Measurements from ENCODE around the gene MESP1. TPM values are rescaled to one million over a fixed set of nuclear protein-coding genes. Genes with fewer than 3 reads are reported as not detected.

Gene MESP1
- total and polyA plus RNA-seq, 7 experiments from 2014 or later, result 0.17 to 1.2 (median 0.38) TPM; not detected in 2

DNA sequence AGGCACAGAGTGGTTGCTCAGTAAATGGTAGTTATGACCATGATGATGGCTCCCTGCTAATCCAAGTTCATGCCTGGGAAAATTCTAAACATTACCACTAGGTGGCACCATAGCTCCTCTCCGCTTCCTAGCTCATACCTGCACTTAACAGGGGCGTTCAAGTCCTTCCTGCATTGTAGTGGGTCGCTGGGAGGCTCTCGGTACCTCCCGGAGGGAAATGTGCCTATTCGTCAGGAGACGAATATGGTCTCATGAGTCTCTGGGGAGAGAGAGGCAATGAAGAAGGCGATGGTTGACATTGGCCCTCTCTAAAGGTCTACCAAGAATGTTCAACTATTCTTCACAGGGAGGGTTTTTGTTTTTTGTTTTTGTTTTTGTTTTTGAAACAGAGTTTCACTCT, 10.9 kb downstream of the MESP1 start:
- ChIA-PET POLR2A (no interaction called here), CTCF (interaction anchor here (0.6 to 1.8 kb wide), 12 partner anchors 14 to 1195 kb away, joined by 3 to 17 read pairs (median 3); partner anchors contain the start of gene UNC45A)
- no peaks in the 10 kb centered on the region for H3K36me3 ChIP-seq (ENCODE audit: control insufficient read depth in 2 of 3, insufficient read depth in 3 of 3, low read length in 3 of 3)
- intact Hi-C loops (cut with micrococcal nuclease), result loop anchor here (1.0 to 5.0 kb wide), 6 partner anchors 135 to 546 kb away; no protein-coding TSS in a partner anchor
- no peaks in the 10 kb centered on the region for H3K9me3 ChIP-seq (ENCODE audit: control insufficient read depth in 2 of 3, low read length in 3 of 3)
- H3K4me3 ChIP-seq (ENCODE audit: low read length), result no peak overlapping the region
- H3K4me1 ChIP-seq (ENCODE audit: control insufficient read depth in 2 of 2, insufficient read depth in 2 of 2, low read length in 2 of 2), result no peaks in the 10 kb centered on the region
- peak in 7 of 9 donors; percentile 51 to 75 (median 64) for DNase-seq
- Mint-ChIP-seq H3K4me3 (peak overlapping the region in 1 of 10 donors; percentile 25), H3K4me1 (peaks cover 0 to 4% (median 1%) of the 10 kb centered on the region in 7 donors), H3K36me3 (no peaks in the 10 kb centered on the region), H3K27me3 (peaks cover 0 to 24% (median 9%) of the 10 kb centered on the region in 5 donors), H3K27ac (no peak overlapping the region), H3K9me3 (no peaks in the 10 kb centered on the region)
- ATAC-seq, result peak; percentile 90
- H3K27me3 ChIP-seq (ENCODE audit: control insufficient read depth in 2 of 2, insufficient read depth in 2 of 2, low read length in 2 of 2), result no peaks in the 10 kb centered on the region
- H3K27ac ChIP-seq (ENCODE audit: low read depth, low read length), result no peak overlapping the region

DNA sequence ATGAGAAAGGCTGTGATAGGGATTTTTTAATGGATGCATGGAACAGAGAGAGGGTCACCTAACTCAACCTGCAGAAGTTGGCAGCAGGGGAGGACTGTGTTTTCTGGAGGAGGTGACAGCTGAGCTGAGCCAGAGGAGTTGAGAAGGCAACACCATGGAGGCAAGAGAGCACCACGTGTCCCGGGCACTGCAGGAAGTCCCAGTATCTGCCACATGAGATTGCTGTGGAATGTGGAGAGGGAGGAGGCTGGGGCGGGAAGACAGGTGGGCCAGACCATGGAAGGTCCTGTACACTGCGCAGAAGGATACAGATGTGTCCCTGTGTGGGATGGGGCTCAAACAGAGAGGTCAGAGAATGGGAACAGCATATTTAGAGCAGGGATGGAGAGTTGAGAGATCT, 15.3 kb downstream of the MESP1 start:
- CTCF ChIA-PET, result no interaction called here
- Histone ChIP-seq H3K27ac (ENCODE audit: low read depth, low read length) (no peak overlapping the region), H3K4me3 (ENCODE audit: low read length) (no peak overlapping the region), H3K4me1 (ENCODE audit: control insufficient read depth in 2 of 2, insufficient read depth in 2 of 2, low read length in 2 of 2) (no peaks in the 10 kb centered on the region), H3K36me3 (ENCODE audit: control insufficient read depth in 2 of 3, insufficient read depth in 3 of 3, low read length in 3 of 3) (no peaks in the 10 kb centered on the region), H3K9me3 (ENCODE audit: control insufficient read depth in 2 of 3, low read length in 3 of 3) (no peaks in the 10 kb centered on the region), H3K27me3 (ENCODE audit: control insufficient read depth in 2 of 2, insufficient read depth in 2 of 2, low read length in 2 of 2) (no peaks in the 10 kb centered on the region)
- Mint-ChIP-seq H3K27ac (no peak overlapping the region), H3K27me3 (peaks cover 0 to 34% (median 25%) of the 10 kb centered on the region in 5 donors), H3K9me3 (peaks cover 0 to 3% (median 0%) of the 10 kb centered on the region in 11 donors), H3K36me3 (no peaks in the 10 kb centered on the region), H3K4me1 (peaks cover 0 to 4% (median 1%) of the 10 kb centered on the region in 7 donors), H3K4me3 (no peak overlapping the region)
- intact Hi-C loops (cut with micrococcal nuclease), result no loop called here
- ATAC-seq (no peak), DNase-seq (no peak)
- POLR2A ChIA-PET, result interaction anchor here (0.6 kb wide), 1 partner anchor 138 kb away, joined by 5 read pairs; no protein-coding TSS in a partner anchor

GRCh38 chr15:89732451-89733172, 18.4 kb downstream of the MESP1 start:
- H3K4me3 ChIP-seq (ENCODE audit: low read length), result no peak overlapping the region
- ChIA-PET CTCF (interaction anchor here (0.6 to 1.2 kb wide), 3 partner anchors 9 to 417 kb away, joined by 3 read pairs; no protein-coding TSS in a partner anchor), POLR2A (no interaction called here)
- DNase-seq, result no peak
- no peaks in the 10 kb centered on the region for H3K36me3 ChIP-seq (ENCODE audit: control insufficient read depth in 2 of 3, insufficient read depth in 3 of 3, low read length in 3 of 3)
- Mint-ChIP-seq H3K4me1 (peaks cover 0 to 4% (median 0%) of the 10 kb centered on the region in 7 donors), H3K4me3 (no peak overlapping the region), H3K27me3 (peaks cover 0 to 31% (median 26%) of the 10 kb centered on the region in 5 donors), H3K27ac (no peak overlapping the region), H3K36me3 (no peaks in the 10 kb centered on the region), H3K9me3 (peaks cover 0 to 3% (median 0%) of the 10 kb centered on the region in 11 donors)
- no peaks in the 10 kb centered on the region for H3K9me3 ChIP-seq (ENCODE audit: control insufficient read depth in 2 of 3, low read length in 3 of 3)
- no peaks in the 10 kb centered on the region for H3K4me1 ChIP-seq (ENCODE audit: control insufficient read depth in 2 of 2, insufficient read depth in 2 of 2, low read length in 2 of 2)
- no peak overlapping the region for H3K27ac ChIP-seq (ENCODE audit: low read depth, low read length)
- ATAC-seq, result no peak
- intact Hi-C loops (cut with micrococcal nuclease), result no loop called here
- no peaks in the 10 kb centered on the region for H3K27me3 ChIP-seq (ENCODE audit: control insufficient read depth in 2 of 2, insufficient read depth in 2 of 2, low read length in 2 of 2)

DNA sequence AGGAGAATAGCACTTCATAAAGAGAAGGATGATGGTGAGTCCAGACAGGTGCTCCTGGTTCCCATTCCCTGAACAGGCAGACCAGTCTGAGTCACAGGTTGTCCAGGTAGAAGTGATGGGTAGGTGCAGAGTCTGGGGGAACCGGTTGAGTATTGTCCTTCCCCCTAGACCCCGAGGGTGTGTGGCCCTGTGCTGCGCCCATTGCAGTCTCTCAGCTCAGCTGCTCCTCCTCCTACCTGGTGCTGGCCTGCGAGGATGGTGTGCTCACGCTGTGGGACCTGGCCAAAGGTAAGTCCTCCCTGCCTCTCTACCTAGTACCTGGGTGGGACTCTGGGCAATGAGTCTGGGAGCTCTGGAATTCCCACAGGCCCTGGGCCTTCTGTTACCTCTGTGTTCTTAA, 19.8 kb downstream of the MESP1 start:
- CTCF ChIA-PET, result interaction anchor here (0.6 to 1.2 kb wide), 2 partner anchors 10 to 143 kb away, joined by 3 read pairs; no protein-coding TSS in a partner anchor
- Histone ChIP-seq H3K36me3 (ENCODE audit: control insufficient read depth in 2 of 3, insufficient read depth in 3 of 3, low read length in 3 of 3) (no peaks in the 10 kb centered on the region), H3K4me1 (ENCODE audit: control insufficient read depth in 2 of 2, insufficient read depth in 2 of 2, low read length in 2 of 2) (no peaks in the 10 kb centered on the region), H3K9me3 (ENCODE audit: control insufficient read depth in 2 of 3, low read length in 3 of 3) (no peaks in the 10 kb centered on the region), H3K27ac (ENCODE audit: low read depth, low read length) (no peak overlapping the region), H3K4me3 (ENCODE audit: low read length) (no peak overlapping the region), H3K27me3 (ENCODE audit: control insufficient read depth in 2 of 2, insufficient read depth in 2 of 2, low read length in 2 of 2) (no peaks in the 10 kb centered on the region)
- Mint-ChIP-seq H3K27me3 (peaks cover 0 to 33% (median 18%) of the 10 kb centered on the region in 5 donors), H3K9me3 (peaks cover 0 to 3% (median 0%) of the 10 kb centered on the region in 11 donors), H3K36me3 (no peaks in the 10 kb centered on the region), H3K4me3 (no peak overlapping the region), H3K27ac (no peak overlapping the region), H3K4me1 (peaks cover 0 to 2% (median 0%) of the 10 kb centered on the region in 7 donors)
- POLR2A ChIA-PET, result no interaction called here
- ATAC-seq (no peak), DNase-seq (no peak)
- intact Hi-C loops (cut with micrococcal nuclease), result no loop called here

- H3K27ac Mint-ChIP-seq, result no peak overlapping the region
- ChIA-PET CTCF (no interaction called here), POLR2A (no interaction called here)
- no peak overlapping the region for H3K27ac ChIP-seq (ENCODE audit: low read depth, low read length)
- H3K4me3 Mint-ChIP-seq, result no peak overlapping the region
- intact Hi-C loops (cut with micrococcal nuclease), result no loop called here
- H3K4me3 ChIP-seq (ENCODE audit: low read length), result no peak overlapping the region
- no peaks in the 10 kb centered on the region for H3K4me1 ChIP-seq (ENCODE audit: control insufficient read depth in 2 of 2, insufficient read depth in 2 of 2, low read length in 2 of 2)
- no peaks in the 10 kb centered on the region for H3K9me3 ChIP-seq (ENCODE audit: control insufficient read depth in 2 of 3, low read length in 3 of 3)
- no peak for ATAC-seq
- peaks cover 0 to 12% (median 0%) of the 10 kb centered on the region in 5 donors for H3K27me3 Mint-ChIP-seq
- no peaks in the 10 kb centered on the region for H3K4me1 Mint-ChIP-seq
- no peaks in the 10 kb centered on the region for H3K36me3 ChIP-seq (ENCODE audit: control insufficient read depth in 2 of 3, insufficient read depth in 3 of 3, low read length in 3 of 3)
- H3K36me3 Mint-ChIP-seq, result peaks cover 0 to 4% (median 0%) of the 10 kb centered on the region in 5 donors
- no peaks in the 10 kb centered on the region for H3K27me3 ChIP-seq (ENCODE audit: control insufficient read depth in 2 of 2, insufficient read depth in 2 of 2, low read length in 2 of 2)
- DNase-seq, result no peak
- peaks cover 0 to 7% (median 0%) of the 10 kb centered on the region in 11 donors for H3K9me3 Mint-ChIP-seq
Measured at GRCh38 chr15:89728254-89728653, 22.8 kb downstream of the MESP1 start.

DNA sequence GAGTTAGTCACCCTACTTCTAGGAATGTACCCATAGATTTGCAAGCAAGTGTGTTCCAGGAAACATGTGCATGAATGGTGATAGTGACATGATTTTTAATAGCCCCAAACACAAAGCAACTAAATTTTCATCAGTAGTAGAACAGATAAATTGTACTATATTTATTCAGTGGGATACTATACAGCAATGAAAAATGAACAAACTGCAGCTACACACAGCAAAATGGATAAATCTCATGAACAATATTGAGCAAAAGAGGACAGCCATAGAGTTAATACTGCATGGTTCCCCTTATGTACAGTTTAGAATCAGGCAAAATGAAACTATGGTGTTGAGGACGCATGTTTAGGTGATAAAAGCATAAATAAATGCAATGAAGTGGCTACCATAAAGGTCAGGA, 26.0 kb downstream of the MESP1 start:
- intact Hi-C loops (cut with micrococcal nuclease), result no loop called here
- CTCF ChIA-PET, result no interaction called here

More for the DNA sequence above, 26.0 kb downstream of the MESP1 start:
- Histone ChIP-seq H3K27ac (ENCODE audit: low read depth, low read length) (no peak overlapping the region), H3K4me1 (ENCODE audit: control insufficient read depth in 2 of 2, insufficient read depth in 2 of 2, low read length in 2 of 2) (no peaks in the 10 kb centered on the region), H3K9me3 (ENCODE audit: control insufficient read depth in 2 of 3, low read length in 3 of 3) (no peaks in the 10 kb centered on the region), H3K4me3 (ENCODE audit: low read length) (no peak overlapping the region), H3K27me3 (ENCODE audit: control insufficient read depth in 2 of 2, insufficient read depth in 2 of 2, low read length in 2 of 2) (no peaks in the 10 kb centered on the region), H3K36me3 (ENCODE audit: control insufficient read depth in 2 of 3, insufficient read depth in 3 of 3, low read length in 3 of 3) (no peaks in the 10 kb centered on the region)
- H3K4me3 Mint-ChIP-seq, result no peak overlapping the region
- H3K27me3 Mint-ChIP-seq, result peaks cover 10 to 29% (median 18%) of the 10 kb centered on the region in 5 donors
- H3K4me1 Mint-ChIP-seq, result no peaks in the 10 kb centered on the region
- peaks cover 0 to 4% (median 0%) of the 10 kb centered on the region in 5 donors for H3K36me3 Mint-ChIP-seq
- H3K27ac Mint-ChIP-seq, result no peak overlapping the region
- ATAC-seq, result no peak
- H3K9me3 Mint-ChIP-seq, result peaks cover 0 to 7% (median 0%) of the 10 kb centered on the region in 11 donors
- POLR2A ChIA-PET, result no interaction called here
- no peak for DNase-seq
